ENCODE results near the gene SEMA4D. TPM values are rescaled to one million over a fixed set of nuclear protein-coding genes. Genes with fewer than 3 reads are reported as not detected.

The SEMA4D gene
- total RNA-seq, 4 donors from 2014 or later, result 7.9 to 14.1 (median 10.6) TPM

- H3K4me1 ChIP-seq, result peaks cover 0 to 3% (median 0%) of the 10 kb centered on the region in 4 donors
- no peak overlapping the region for H3K27ac ChIP-seq (replicated peaks in 1 of 4)
- intact Hi-C loops (cut with DNase I), result no loop called here
- no peaks in the 10 kb centered on the region for H3K27me3 ChIP-seq
- 83% methylated on average over 7 of the region's 7 CpGs for WGBS
- no peaks in the 10 kb centered on the region for H3K36me3 ChIP-seq
- DNase-seq (ENCODE audit: extremely low spot score), result no peak
- no peak overlapping the region for H3K4me3 ChIP-seq
- H3K9me3 ChIP-seq, result no peaks in the 10 kb centered on the region
- TF ChIP-seq POLR2AphosphoS5 (IDR thresholded peaks at IDR 0.05) (no peak), EP300 (IDR thresholded peaks at IDR 0.05) (no peak), CTCF (IDR thresholded peaks at IDR 0.05) (no peak), POLR2A (IDR thresholded peaks at IDR 0.05; ENCODE audit: low read depth) (no peak)
Observed at GRCh38 chr9:89508951-89509615, 11.2 kb upstream of the SEMA4D start.

- Histone ChIP-seq H3K36me3 (no peaks in the 10 kb centered on the region), H3K27ac (replicated peaks in 1 of 4) (no peak overlapping the region), H3K4me3 (no peak overlapping the region), H3K27me3 (no peaks in the 10 kb centered on the region), H3K9me3 (no peaks in the 10 kb centered on the region), H3K4me1 (peaks cover 0 to 3% (median 0%) of the 10 kb centered on the region in 4 donors)
- intact Hi-C loops (cut with DNase I), result no loop called here
- TF ChIP-seq CTCF (IDR thresholded peaks at IDR 0.05) (no peak), POLR2A (IDR thresholded peaks at IDR 0.05; ENCODE audit: low read depth) (no peak), EP300 (IDR thresholded peaks at IDR 0.05) (no peak), POLR2AphosphoS5 (IDR thresholded peaks at IDR 0.05) (no peak)
- 50% methylated on average over 6 of the region's 6 CpGs for WGBS
- no peak for DNase-seq (ENCODE audit: extremely low spot score)
Observed at GRCh38 chr9:89505911-89506310, 8.0 kb upstream of the SEMA4D start.

GRCh38 chr9:89505048-89505447 lies 7.1 kb upstream of the SEMA4D start:
- no peaks in the 10 kb centered on the region for H3K36me3 ChIP-seq
- H3K9me3 ChIP-seq, result no peaks in the 10 kb centered on the region
- H3K4me1 ChIP-seq, result peaks cover 0 to 3% (median 0%) of the 10 kb centered on the region in 4 donors
- intact Hi-C loops (cut with DNase I), result no loop called here
- H3K4me3 ChIP-seq, result no peak overlapping the region
- TF ChIP-seq POLR2A (IDR thresholded peaks at IDR 0.05; ENCODE audit: low read depth), result no peak
- TF ChIP-seq POLR2AphosphoS5 (IDR thresholded peaks at IDR 0.05), result no peak
- no peak for TF ChIP-seq CTCF (IDR thresholded peaks at IDR 0.05)
- TF ChIP-seq EP300 (IDR thresholded peaks at IDR 0.05), result no peak
- no peak for DNase-seq (ENCODE audit: extremely low spot score)
- no peak overlapping the region for H3K27ac ChIP-seq (replicated peaks in 1 of 4)
- no peaks in the 10 kb centered on the region for H3K27me3 ChIP-seq

- no peaks in the 10 kb centered on the region for H3K9me3 ChIP-seq
- DNase-seq (ENCODE audit: extremely low spot score), result no peak
- no peak for TF ChIP-seq EP300 (IDR thresholded peaks at IDR 0.05)
- no peak for TF ChIP-seq POLR2A (IDR thresholded peaks at IDR 0.05; ENCODE audit: low read depth)
- no peak for TF ChIP-seq POLR2AphosphoS5 (IDR thresholded peaks at IDR 0.05)
- TF ChIP-seq CTCF (IDR thresholded peaks at IDR 0.05), result no peak
- H3K36me3 ChIP-seq, result no peaks in the 10 kb centered on the region
- H3K27me3 ChIP-seq, result no peaks in the 10 kb centered on the region
- H3K4me1 ChIP-seq, result peaks cover 0 to 10% (median 6%) of the 10 kb centered on the region in 4 donors
- WGBS, result 63% methylated on average over 5 of the region's 5 CpGs
- no peak overlapping the region for H3K4me3 ChIP-seq
- intact Hi-C loops (cut with DNase I), result no loop called here
- no peak overlapping the region for H3K27ac ChIP-seq (replicated peaks in 1 of 4)
Observed at GRCh38 chr9:89502671-89503070, 4.8 kb upstream of the SEMA4D start.
